Transverse colon (tissue), 4 donors: ENCODE measurements around the gene KLF13.

Experiments used
- CTCF ChIP-seq, 5 experiments: fragments of 200-600 bp in 3 of 5; fragments of 450-650 bp in 2 of 5; sonication (generic) in 3 of 5; IDR thresholded peaks; 1 replicate in 2 of 5; 2 replicates in 3 of 5; pipeline ENCODE4 v1.5.1; 2016 to 2017; ENCODE audit warnings: antibody characterized with exemption in 5 of 5, inconsistent platforms in 3 of 5, mild to moderate bottlenecking in 2 of 5, moderate library complexity in 1 of 5
- EP300 ChIP-seq: sonication (generic); formaldehyde crosslinking; IDR thresholded peaks from one replicate; pipeline ENCODE4 v1.6.1; 2017; ENCODE audit warnings: antibody characterized with exemption, low read depth
- POLR2A ChIP-seq: fragments of 450-650 bp; IDR thresholded peaks from one replicate; pipeline ENCODE4 v1.6.1; 2016; ENCODE audit warnings: antibody characterized with exemption, mild to moderate bottlenecking, moderate library complexity
- POLR2AphosphoS5 ChIP-seq, 3 donors: sonication (generic); formaldehyde crosslinking; IDR thresholded peaks; one replicate each; pipeline ENCODE4 v1.6.1; 2016; ENCODE audit warnings: antibody characterized with exemption in 3 of 3

- TF ChIP-seq CTCF (IDR thresholded peaks at IDR 0.05) (no peak), POLR2A (no peak), POLR2AphosphoS5 (IDR thresholded peaks at IDR 0.05) (no peak), EP300 (no peak)
These were observed 14.7 kb upstream of the KLF13 start for GRCh38 chr15:31311735-31312619.
